Suppressor macrophage treated with lipopolysaccharide for 4 hours (primary cell): ENCODE measurements around the gene VPS33A.

ENCODE experiments used
- DNase-seq: peaks from one replicate; pipeline ENCODE4 v3.0.0-alpha.2; 2020

Gene VPS33A

GRCh38 chr12:122250047-122250446, 16.2 kb downstream of the VPS33A start:
- DNase-seq: no peak

DNA sequence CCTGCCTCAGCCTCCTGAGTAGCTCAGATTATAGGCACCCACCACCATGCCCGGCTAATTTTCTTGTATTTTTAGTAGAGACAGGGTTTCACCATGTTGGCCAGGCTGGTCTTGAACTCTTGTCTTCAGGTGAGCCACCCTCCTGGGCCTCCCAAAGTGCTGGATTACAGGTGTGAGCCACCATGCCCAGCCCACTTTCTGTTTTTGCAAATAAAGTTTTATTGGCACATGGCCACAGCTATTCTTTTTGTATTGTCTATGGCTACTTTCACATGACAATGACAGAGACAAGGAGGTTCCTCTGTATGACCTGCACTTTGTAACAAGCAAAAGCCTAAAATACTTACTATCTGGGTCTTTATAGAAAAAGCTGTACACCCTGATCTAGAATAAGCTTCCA, 20.7 kb downstream of the VPS33A start:
- no peak for DNase-seq

- DNase-seq: no peak
Measured at GRCh38 chr12:122244565-122245371, 21.5 kb downstream of the VPS33A start.

DNA sequence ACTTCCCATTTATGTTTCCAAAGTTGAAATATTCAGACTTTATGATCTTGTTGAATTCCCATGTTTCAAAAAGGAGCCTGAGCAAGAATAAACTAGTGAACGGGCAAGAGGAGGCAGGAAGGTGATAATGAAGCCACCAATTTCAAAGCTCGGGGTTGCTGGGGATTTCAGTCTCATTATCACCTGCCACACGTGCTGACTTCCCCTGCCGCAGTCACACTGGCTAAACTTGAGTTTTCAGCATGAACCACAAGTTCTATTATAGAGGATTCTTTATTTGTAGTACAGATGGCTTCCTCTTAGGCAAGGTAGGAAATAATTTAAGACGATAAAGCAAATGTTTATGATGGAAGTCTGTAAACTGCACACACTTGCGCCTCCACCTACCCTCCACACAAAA, 22.3 kb downstream of the VPS33A start:
- DNase-seq: no peak

DNA sequence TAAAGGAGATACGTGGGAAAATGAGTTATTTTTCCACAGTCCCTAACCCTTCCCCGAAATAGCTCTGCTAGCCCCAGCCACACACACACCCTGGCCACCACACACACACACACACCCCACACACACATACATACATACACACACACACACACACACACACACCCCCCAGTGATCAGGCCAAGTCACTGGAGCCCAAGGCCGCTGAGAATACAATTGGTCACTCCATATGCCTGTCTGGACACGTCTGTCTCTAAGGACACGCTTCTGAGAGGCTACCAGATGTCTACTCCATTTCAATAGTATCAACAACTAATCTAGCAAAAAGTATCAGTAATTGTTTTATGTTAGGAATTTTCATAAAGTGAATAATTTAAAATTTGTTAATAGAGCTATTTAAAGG, 27.4 kb downstream of the VPS33A start:
- no peak for DNase-seq

- DNase-seq: peak; percentile 8
Measured at GRCh38 chr12:122235741-122236140, 30.6 kb downstream of the VPS33A start.

- DNase-seq: no peak
Measured at GRCh38 chr12:122232691-122233090, 33.6 kb downstream of the VPS33A start.

- no peak for DNase-seq
Measured at GRCh38 chr12:122230798-122231197, 35.5 kb downstream of the VPS33A start.

DNA sequence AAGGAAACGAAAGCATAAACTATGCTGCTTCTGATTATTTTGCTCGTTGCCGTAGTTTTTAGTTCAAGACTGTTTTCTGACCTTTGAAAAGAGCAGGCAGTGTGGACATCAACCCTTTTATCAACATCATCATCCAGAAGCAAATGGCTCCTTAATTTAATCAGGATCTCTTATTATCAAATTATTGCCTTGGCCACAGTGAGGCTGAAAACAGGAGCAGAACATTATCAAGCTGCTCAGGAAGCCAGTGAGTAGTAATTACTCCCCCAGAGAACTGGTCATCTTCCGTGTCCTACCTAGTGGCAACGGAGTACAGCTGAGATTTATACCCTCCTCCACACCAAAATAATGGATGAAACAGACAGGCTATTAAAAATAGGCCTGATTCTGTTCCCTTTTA, 38.2 kb downstream of the VPS33A start:
- DNase-seq: no peak

DNA sequence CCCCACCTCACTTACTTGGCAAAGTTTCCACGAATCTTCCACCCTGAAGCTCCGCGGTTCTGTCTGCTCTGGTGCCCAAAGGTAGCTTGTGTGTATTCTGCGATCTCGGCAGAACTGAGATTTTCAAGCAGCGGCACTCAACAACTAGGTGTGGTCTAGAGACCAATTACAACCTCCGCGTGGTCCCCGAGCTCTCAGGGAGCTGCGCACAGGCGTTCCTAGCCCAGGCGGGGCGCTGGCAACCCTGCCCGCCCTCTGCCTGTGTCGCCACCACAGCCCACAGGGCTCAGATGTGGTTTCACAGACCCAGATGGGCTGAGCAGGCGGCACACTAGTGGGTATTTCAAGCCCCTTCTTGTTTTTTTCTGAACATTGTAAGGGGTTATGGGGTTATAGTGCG, 39.0 kb downstream of the VPS33A start:
- DNase-seq: no peak

GRCh38 chr12:122226366-122227125, 39.7 kb downstream of the VPS33A start:
- DNase-seq: no peak

DNA sequence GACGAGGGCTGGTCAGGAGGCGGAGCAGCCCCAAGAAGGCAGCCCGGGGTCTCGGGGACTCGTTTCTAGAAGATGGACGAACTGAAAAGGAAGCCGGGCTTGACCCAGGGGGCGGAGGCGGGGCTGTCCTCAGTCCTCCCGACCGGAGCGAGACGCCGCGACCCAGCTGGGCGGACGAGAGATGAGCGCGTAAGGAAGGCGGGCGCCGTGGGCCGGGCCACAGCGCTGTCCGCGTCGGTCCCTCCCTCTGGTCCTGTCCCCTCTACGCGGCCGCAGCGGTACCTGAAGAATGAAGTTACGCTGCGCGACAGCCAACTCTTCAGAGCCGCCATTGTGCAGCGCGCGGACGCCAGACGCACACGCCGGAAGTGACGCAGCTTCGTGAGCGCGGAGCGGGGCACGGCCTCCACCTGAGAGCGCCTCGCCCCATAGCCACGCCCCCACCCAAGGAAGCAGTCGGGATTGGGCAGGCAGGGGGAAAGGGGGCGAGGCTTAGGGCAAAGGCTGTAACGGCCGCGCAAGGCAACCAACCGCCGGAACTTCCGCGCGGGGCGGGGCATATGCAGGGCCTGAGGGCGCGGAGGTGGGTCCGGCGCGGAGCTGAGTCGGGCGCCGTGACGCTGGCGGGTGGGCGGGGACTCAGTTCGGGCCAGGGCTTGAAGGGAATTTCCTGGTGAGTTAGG, 40.5 kb downstream of the VPS33A start, which contains the start of gene DIABLO:
Gene DIABLO, minus strand, starts transcription at position 370 of the 683 bp plus-strand sequence. Its CDS starts 38 bp downstream, at position 332.
- peak; percentile 100 for DNase-seq

- no peak for DNase-seq
Measured at GRCh38 chr12:122216445-122216844, 49.8 kb downstream of the VPS33A start.

- peak; percentile 42 for DNase-seq
Measured at GRCh38 chr12:122215771-122216170, 50.5 kb downstream of the VPS33A start.

GRCh38 chr12:122208073-122208820, 58.0 kb downstream of the VPS33A start:
- DNase-seq: no peak

GRCh38 chr12:122207391-122207790, 58.9 kb downstream of the VPS33A start:
- DNase-seq: no peak

- DNase-seq: no peak
Measured at GRCh38 chr12:122206976-122207375, 59.3 kb downstream of the VPS33A start.

- DNase-seq: no peak
Measured at GRCh38 chr12:122206111-122206881, 60.0 kb downstream of the VPS33A start.

GRCh38 chr12:122205053-122205925, 61.0 kb downstream of the VPS33A start:
- DNase-seq: no peak

DNA sequence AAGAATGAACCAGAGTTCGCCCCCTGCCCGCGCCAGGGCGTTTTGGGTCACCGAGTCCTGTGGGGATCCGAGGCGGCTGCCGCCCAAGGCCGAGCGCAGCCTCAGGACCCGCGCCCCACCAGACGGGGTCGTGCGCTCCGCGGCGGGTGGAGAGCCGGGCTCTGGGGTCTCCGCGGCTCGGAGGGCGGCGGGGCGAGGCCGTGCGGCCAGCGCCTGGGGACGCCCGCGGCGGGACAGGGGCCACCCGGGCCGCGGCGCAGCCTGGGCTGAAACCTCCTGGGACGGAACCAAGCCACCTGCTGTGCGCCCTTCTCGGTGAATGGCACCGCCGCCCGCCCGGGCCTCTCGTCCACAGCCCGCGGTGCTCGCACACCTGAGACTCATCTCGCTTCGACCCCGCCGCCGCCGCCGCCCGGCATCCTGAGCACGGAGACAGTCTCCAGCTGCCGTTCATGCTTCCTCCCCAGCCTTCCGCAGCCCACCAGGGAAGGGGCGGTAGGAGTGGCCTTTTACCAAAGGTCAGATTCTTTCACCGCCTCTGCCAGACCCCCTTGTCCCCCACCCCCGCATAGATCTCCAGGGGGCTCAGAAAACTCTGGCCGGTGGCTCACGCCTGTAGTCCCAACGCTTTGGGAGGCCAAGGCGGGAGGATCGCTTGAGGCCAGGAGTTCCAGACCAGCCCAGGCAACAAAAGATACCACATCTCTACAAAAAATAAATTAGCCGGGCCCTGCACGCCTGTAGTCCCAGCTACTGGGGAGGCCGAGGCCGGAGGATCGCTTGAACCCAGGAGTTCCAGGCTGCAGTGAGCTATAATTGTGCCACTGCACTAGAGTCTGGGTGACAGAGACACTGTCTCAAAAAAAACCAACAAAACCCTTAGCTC, 61.9 kb downstream of the VPS33A start:
- DNase-seq: no peak
